Gastrocnemius medialis (tissue), 4 donors: ENCODE data around the gene LRFN2. TPM values are rescaled to one million over a fixed set of nuclear protein-coding genes. Genes with fewer than 3 reads are reported as not detected.

Source experiments
- ATAC-seq, 2 donors: fragments of 150-250 bp; one replicate each; pipeline ENCODE4 v1.9.1; 2016
- DNase-seq, 2 donors: peaks; one replicate each; pipeline ENCODE4 v3.0.0-alpha.2; 2019
- H3K27ac ChIP-seq, 4 donors: fragments of 200-600 bp; sonication (generic); 1 replicate in 1 of 4; 2 replicates in 3 of 4; pipeline ENCODE4 v1.5.1; 2016 to 2018; ENCODE audit warnings: mild to moderate bottlenecking in 2 of 4, moderate library complexity in 1 of 4
- H3K27me3 ChIP-seq, 3 donors: fragments of 200-600 bp; sonication (generic) in 2 of 3; 1 replicate in 1 of 3; 2 replicates in 2 of 3; pipeline versions ENCODE4 v1.5.1 to v1.6.0; 2016 to 2019; ENCODE audit warnings: mild to moderate bottlenecking in 1 of 3, moderate library complexity in 1 of 3
- H3K36me3 ChIP-seq, 2 donors: fragments of 200-600 bp; sonication (generic) in 1 of 2; one replicate each; pipeline ENCODE4 v1.5.1; 2017 to 2018
- H3K4me1 ChIP-seq, 2 donors: fragments of 200-600 bp; sonication (generic) in 1 of 2; one replicate each; pipeline ENCODE4 v1.5.1; 2016 to 2017; ENCODE audit warnings: mild to moderate bottlenecking in 2 of 2
- H3K4me3 ChIP-seq, 4 donors: fragments of 200-600 bp; sonication (generic) in 3 of 4; 1 replicate in 1 of 4; 2 replicates in 3 of 4; pipeline ENCODE4 v1.5.1; 2016 to 2019; ENCODE audit warnings: mild to moderate bottlenecking in 2 of 4
- H3K9me3 ChIP-seq, 3 donors: fragments of 200-600 bp; sonication (generic) in 2 of 3; 1 replicate in 1 of 3; 2 replicates in 2 of 3; pipeline ENCODE4 v1.5.1; 2016 to 2019
- CTCF ChIP-seq, 5 experiments: fragments of 450-650 bp in 3 of 5; fragments of 200-600 bp in 2 of 5; sonication (generic) in 2 of 5; IDR thresholded peaks in 4 of 5; conservative IDR thresholded peaks in 1 of 5; 1 replicate in 4 of 5; 2 replicates in 1 of 5; pipeline ENCODE4 v1.5.1; 2016 to 2019; ENCODE audit warnings: antibody characterized with exemption in 5 of 5, mild to moderate bottlenecking in 3 of 5, moderate library complexity in 3 of 5
- POLR2A ChIP-seq, 2 donors: fragments of 450-650 bp; IDR thresholded peaks; one replicate each; pipeline ENCODE4 v1.6.1; 2017; ENCODE audit warnings: antibody characterized with exemption in 2 of 2, mild to moderate bottlenecking in 2 of 2, moderate library complexity in 2 of 2
- in situ Hi-C, 4 donors: fragments of 200-750 bp; cut with MboI; loops; one replicate each; pipeline versions ENCODE4 v1.15.0 to v1.8.0; 2017; ENCODE audit warnings: low sequenced_read_pairs in 4 of 4
- intact Hi-C: fragments of 100-400 bp; cut with DNase I; formaldehyde crosslinking; loops from one replicate; pipeline ENCODE4 v1.15.1; 2023; ENCODE audit warnings: low total_unique reads
- total RNA-seq, 4 donors: library from RNA; depleted of rRNA; stranded (reverse); fragments of >200 nt; gene quantifications; one replicate each; pipeline versions ENCODE4 v1.1.0 to v1.2.3, GENCODE V29; 2016

LRFN2 gene
- total RNA-seq, 4 donors from 2014 or later = not detected

GRCh38 chr6:40352006-40352405, 235.2 kb downstream of the LRFN2 start:
- in situ Hi-C loops = no loop called here
- DNase-seq (no peak), ATAC-seq (no peak)
- TF ChIP-seq POLR2A (IDR thresholded peaks at IDR 0.05) (no peak), CTCF (IDR thresholded peaks at IDR 0.05 in 4 of 5, conservative IDR thresholded peaks at IDR 0.05 in 1 of 5) (no peak)
- intact Hi-C loops = no loop called here
- Histone ChIP-seq H3K27me3 (no peaks in the 10 kb centered on the region), H3K27ac (no peak overlapping the region), H3K9me3 (no peaks in the 10 kb centered on the region), H3K36me3 (no peaks in the 10 kb centered on the region), H3K4me1 (peaks cover 0 to 4% of the 10 kb centered on the region in 2 donors), H3K4me3 (no peak overlapping the region)

GRCh38 chr6:40350747-40351217, 236.4 kb downstream of the LRFN2 start:
- DNase-seq (no peak), ATAC-seq (no peak)
- in situ Hi-C loops = no loop called here
- H3K4me3 ChIP-seq = no peak overlapping the region
- no peaks in the 10 kb centered on the region for H3K36me3 ChIP-seq
- intact Hi-C loops = no loop called here
- H3K27ac ChIP-seq = no peak overlapping the region
- H3K4me1 ChIP-seq = peaks cover 2 to 7% of the 10 kb centered on the region in 2 donors
- H3K27me3 ChIP-seq = no peaks in the 10 kb centered on the region
- TF ChIP-seq CTCF (IDR thresholded peaks at IDR 0.05 in 4 of 5, conservative IDR thresholded peaks at IDR 0.05 in 1 of 5) = no peak
- no peaks in the 10 kb centered on the region for H3K9me3 ChIP-seq

GRCh38 chr6:40349901-40350746, 237.0 kb downstream of the LRFN2 start:
- no peaks in the 10 kb centered on the region for H3K9me3 ChIP-seq
- TF ChIP-seq POLR2A (IDR thresholded peaks at IDR 0.05) = no peak
- TF ChIP-seq CTCF (IDR thresholded peaks at IDR 0.05 in 4 of 5, conservative IDR thresholded peaks at IDR 0.05 in 1 of 5) = no peak
- H3K36me3 ChIP-seq = no peaks in the 10 kb centered on the region
- in situ Hi-C loops = loop anchor here in 2 of 4 donors (25.0 kb wide), 2 partner anchors 237 to 462 kb away; partner anchors contain the start of gene LRFN2 (in 2 of the 2)
- H3K27me3 ChIP-seq = no peaks in the 10 kb centered on the region
- no peak overlapping the region for H3K27ac ChIP-seq
- DNase-seq (no peak), ATAC-seq (no peak)
- H3K4me3 ChIP-seq = no peak overlapping the region
- intact Hi-C loops = no loop called here
- peaks cover 8 to 13% of the 10 kb centered on the region in 2 donors for H3K4me1 ChIP-seq

GRCh38 chr6:40349123-40349900, 237.9 kb downstream of the LRFN2 start:
- DNase-seq (no peak), ATAC-seq (no peak)
- peaks cover 8 to 18% of the 10 kb centered on the region in 2 donors for H3K4me1 ChIP-seq
- H3K9me3 ChIP-seq = no peaks in the 10 kb centered on the region
- H3K27me3 ChIP-seq = no peaks in the 10 kb centered on the region
- H3K4me3 ChIP-seq = no peak overlapping the region
- in situ Hi-C loops = loop anchor here in 2 of 4 donors (25.0 kb wide), 2 partner anchors 238 to 463 kb away; partner anchors contain the start of gene LRFN2 (in 2 of the 2)
- TF ChIP-seq CTCF (IDR thresholded peaks at IDR 0.05 in 4 of 5, conservative IDR thresholded peaks at IDR 0.05 in 1 of 5) (no peak), POLR2A (IDR thresholded peaks at IDR 0.05) (no peak)
- no peak overlapping the region for H3K27ac ChIP-seq
- no peaks in the 10 kb centered on the region for H3K36me3 ChIP-seq
- intact Hi-C loops = no loop called here
